Mesothelial cell of epicardium (in vitro differentiated cells): ENCODE data around the gene KCNQ1OT1. TPM values are rescaled to one million over a fixed set of nuclear protein-coding genes. Genes with fewer than 3 reads are reported as not detected.

Experiments used
- DNase-seq, 2 experiments: peaks; one replicate each; pipeline ENCODE4 v3.0.0; 2021; ENCODE audit warnings: low spot score in 2 of 2; ENCODE audit not compliant: unreplicated experiment in 2 of 2
- H3K27ac Mint-ChIP-seq: 2 replicates; pipeline ENCODE4 v1.8.0; 2021; ENCODE audit warnings: mixed read lengths
- H3K27me3 Mint-ChIP-seq: 2 replicates; pipeline ENCODE4 v1.8.0; 2021; ENCODE audit warnings: low read depth, mixed read lengths
- H3K36me3 Mint-ChIP-seq: 2 replicates; pipeline ENCODE4 v1.8.0; 2021; ENCODE audit warnings: mixed read lengths
- H3K4me1 Mint-ChIP-seq: 2 replicates; pipeline ENCODE4 v1.8.0; 2021; ENCODE audit warnings: mixed read lengths
- H3K4me3 Mint-ChIP-seq: 2 replicates; pipeline ENCODE4 v1.8.0; 2021; ENCODE audit warnings: mild to moderate bottlenecking, moderate library complexity, mixed read lengths
- H3K9me3 Mint-ChIP-seq: 2 replicates; pipeline ENCODE4 v1.8.0; 2021; ENCODE audit warnings: mixed read lengths
- total RNA-seq: library from RNA; stranded (reverse); gene quantifications from 3 replicates; pipeline ENCODE4 v1.2.1, GENCODE V29; 2021
- TF ChIP-seq, protein P1 (sequence below): fragments of 200-600 bp; sonication (generic); IDR thresholded peaks from one replicate; pipeline ENCODE4 v1.5.0; 2021; ENCODE audit warnings: antibody characterized with exemption; ENCODE audit not compliant: unreplicated experiment

KCNQ1OT1 gene
- total RNA-seq, 1 donor from 2014 or later = 35.1 TPM

GRCh38 chr11:2653930-2654739, 45.7 kb downstream of the KCNQ1OT1 start:
- no peak overlapping the region for H3K4me3 Mint-ChIP-seq
- peaks cover 82% of the 10 kb centered on the region for H3K36me3 Mint-ChIP-seq
- H3K27ac Mint-ChIP-seq = no peak overlapping the region
- no peaks in the 10 kb centered on the region for H3K27me3 Mint-ChIP-seq
- no peak for DNase-seq
- peaks cover 54% of the 10 kb centered on the region for H3K9me3 Mint-ChIP-seq
- TF ChIP-seq, protein P1, sequence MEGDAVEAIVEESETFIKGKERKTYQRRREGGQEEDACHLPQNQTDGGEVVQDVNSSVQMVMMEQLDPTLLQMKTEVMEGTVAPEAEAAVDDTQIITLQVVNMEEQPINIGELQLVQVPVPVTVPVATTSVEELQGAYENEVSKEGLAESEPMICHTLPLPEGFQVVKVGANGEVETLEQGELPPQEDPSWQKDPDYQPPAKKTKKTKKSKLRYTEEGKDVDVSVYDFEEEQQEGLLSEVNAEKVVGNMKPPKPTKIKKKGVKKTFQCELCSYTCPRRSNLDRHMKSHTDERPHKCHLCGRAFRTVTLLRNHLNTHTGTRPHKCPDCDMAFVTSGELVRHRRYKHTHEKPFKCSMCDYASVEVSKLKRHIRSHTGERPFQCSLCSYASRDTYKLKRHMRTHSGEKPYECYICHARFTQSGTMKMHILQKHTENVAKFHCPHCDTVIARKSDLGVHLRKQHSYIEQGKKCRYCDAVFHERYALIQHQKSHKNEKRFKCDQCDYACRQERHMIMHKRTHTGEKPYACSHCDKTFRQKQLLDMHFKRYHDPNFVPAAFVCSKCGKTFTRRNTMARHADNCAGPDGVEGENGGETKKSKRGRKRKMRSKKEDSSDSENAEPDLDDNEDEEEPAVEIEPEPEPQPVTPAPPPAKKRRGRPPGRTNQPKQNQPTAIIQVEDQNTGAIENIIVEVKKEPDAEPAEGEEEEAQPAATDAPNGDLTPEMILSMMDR = no peak
- H3K4me1 Mint-ChIP-seq = peaks cover 5% of the 10 kb centered on the region

GRCh38 chr11:2653198-2653551, 46.6 kb downstream of the KCNQ1OT1 start:
- Mint-ChIP-seq H3K36me3 (peaks cover 76% of the 10 kb centered on the region), H3K9me3 (peaks cover 54% of the 10 kb centered on the region), H3K4me3 (no peak overlapping the region), H3K27me3 (no peaks in the 10 kb centered on the region), H3K4me1 (peaks cover 5% of the 10 kb centered on the region), H3K27ac (peak overlapping the region; percentile 79)
- TF ChIP-seq, protein P1 = no peak
- DNase-seq = no peak

DNA sequence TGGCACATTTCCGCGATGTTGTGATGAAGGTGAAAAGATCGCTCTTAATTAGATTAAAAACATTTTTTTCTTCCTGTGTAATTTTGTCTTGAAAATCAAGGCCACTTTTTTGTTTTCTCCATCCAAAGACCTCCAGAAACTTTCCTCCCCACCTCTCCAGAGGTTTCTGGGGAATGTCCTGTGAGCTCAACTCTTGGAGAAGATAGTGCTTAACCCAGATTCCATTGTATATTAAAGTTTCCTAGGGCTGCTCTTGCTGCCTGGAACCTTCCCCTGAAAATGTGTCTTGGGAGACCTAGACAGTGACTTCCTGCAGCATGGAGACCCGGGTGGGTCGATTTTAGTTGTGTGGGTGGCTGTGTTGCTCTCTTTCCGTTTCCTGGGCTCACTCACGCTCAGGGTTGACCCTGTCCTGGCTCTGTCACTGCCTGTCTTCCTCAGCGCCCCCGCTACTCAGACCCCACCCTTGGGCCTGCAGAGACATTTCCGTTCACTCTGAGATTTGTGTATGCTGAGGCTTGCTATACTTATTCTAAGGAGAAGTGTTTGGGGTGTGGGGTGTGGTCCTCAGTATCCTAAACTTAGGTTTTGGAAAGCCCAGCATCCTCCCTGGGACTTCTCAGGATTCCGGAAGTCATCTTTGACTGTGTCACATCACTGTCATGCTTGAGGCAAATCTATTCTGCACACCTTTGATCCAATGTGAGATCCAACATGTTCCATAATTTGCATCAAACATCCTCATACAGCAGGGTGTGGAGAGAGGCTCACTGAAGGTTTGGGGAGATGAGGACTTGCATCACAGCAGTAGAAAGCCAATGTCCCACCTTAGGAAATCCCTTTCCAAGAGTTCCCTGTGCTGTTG, 47.2 kb downstream of the KCNQ1OT1 start:
- no peak overlapping the region for H3K4me3 Mint-ChIP-seq
- peaks cover 58% of the 10 kb centered on the region for H3K9me3 Mint-ChIP-seq
- peaks cover 76% of the 10 kb centered on the region for H3K36me3 Mint-ChIP-seq
- TF ChIP-seq, protein P1 = no peak
- H3K4me1 Mint-ChIP-seq = peaks cover 5% of the 10 kb centered on the region
- no peaks in the 10 kb centered on the region for H3K27me3 Mint-ChIP-seq
- H3K27ac Mint-ChIP-seq = peak overlapping the region; percentile 79
- no peak for DNase-seq

- peaks cover 76% of the 10 kb centered on the region for H3K36me3 Mint-ChIP-seq
- H3K27me3 Mint-ChIP-seq = no peaks in the 10 kb centered on the region
- no peak overlapping the region for H3K4me3 Mint-ChIP-seq
- no peak overlapping the region for H3K27ac Mint-ChIP-seq
- peaks cover 5% of the 10 kb centered on the region for H3K4me1 Mint-ChIP-seq
- peaks cover 62% of the 10 kb centered on the region for H3K9me3 Mint-ChIP-seq
- no peak for DNase-seq
- TF ChIP-seq, protein P1 = no peak
These were observed 47.9 kb downstream of the KCNQ1OT1 start for GRCh38 chr11:2651826-2652271.

GRCh38 chr11:2651054-2651617, 48.7 kb downstream of the KCNQ1OT1 start:
- peaks cover 74% of the 10 kb centered on the region for H3K36me3 Mint-ChIP-seq
- TF ChIP-seq, protein P1 = no peak
- no peak overlapping the region for H3K4me3 Mint-ChIP-seq
- H3K4me1 Mint-ChIP-seq = peaks cover 4% of the 10 kb centered on the region
- peaks cover 59% of the 10 kb centered on the region for H3K9me3 Mint-ChIP-seq
- no peak for DNase-seq
- H3K27ac Mint-ChIP-seq = peak overlapping the region; percentile 6
- no peaks in the 10 kb centered on the region for H3K27me3 Mint-ChIP-seq
